Measurements from ENCODE around the gene DUSP28.

DUSP28 gene

GRCh38 chr2:240573516-240574385 lies 13.6 kb downstream of the DUSP28 start:
- DNase-seq: no peak

DNA sequence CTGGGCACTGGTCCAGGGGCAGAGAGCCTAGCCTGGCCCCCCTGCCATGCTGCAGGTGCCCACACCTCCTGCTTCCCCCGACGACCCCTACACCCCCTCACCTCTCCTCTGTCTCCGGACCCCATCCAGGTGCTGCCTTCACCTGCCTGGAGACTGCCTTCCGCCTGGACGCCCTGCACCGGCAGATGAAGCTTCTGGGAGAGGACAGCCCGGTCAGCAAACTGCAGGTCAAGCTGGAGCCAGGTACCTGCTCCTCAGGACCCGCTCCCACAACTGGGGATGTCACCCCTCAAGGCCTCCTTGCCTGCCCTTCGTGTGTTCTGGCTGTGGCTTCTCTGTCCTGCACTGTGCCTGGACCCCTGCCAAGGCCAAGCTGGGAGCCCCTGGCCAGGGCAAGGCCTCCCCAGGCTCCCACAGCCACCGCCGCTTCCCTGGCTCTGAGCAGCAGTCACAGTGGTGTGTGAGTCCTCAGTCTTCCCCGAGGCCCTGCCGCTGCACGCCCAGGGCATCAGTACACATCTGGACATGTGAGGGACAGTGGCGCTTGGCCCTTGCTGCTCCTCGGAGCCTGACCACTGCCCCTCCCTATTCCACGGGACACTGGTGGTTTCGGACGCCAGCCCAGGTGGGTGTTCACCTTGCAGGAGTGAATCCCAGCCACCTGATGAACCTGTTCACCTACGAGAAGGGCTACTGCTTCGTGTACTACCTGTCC lies 14.4 kb downstream of the DUSP28 start:
- no peak for DNase-seq

DNA sequence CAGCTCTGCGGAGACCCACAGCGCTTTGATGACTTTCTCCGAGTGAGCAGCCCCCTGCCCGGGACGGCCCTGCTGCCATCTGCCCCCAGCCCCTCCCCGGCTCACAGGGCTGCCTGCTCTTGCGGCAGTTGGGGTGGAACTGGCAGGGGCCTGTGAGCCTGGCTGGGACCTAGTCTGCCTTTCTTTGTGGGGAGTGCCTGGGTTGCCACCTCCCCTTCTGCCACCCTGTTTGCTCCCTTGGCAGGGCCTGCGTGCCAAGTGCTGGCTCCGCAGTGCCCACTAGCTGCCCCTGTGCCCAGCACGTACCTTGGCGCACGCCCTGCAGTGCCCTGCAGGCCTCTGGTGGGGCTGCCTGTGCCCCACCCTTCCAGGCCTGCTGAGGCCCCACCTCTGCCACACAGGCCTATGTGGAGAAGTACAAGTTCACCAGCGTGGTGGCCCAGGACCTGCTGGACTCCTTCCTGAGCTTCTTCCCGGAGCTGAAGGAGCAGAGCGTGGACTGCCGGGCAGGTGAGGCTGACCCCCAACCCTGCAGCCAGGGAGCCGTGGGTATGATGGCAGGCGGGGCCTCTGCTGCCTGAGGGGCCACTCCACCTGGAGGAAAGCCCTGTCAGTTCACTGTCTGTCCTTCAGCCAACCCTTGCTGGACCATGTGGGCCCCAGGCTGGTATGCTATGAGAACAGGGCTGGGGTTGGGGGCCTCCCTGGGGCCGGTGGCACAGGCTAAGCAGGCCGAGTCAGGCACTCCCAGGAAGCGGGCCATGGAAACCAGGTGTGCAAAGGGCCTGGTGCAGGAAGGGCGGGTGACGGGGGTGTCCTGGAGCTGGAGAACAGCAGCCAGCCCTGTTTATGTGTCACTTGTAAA lies 15.2 kb downstream of the DUSP28 start:
- no peak for DNase-seq

GRCh38 chr2:240576036-240576435 lies 15.9 kb downstream of the DUSP28 start:
- DNase-seq: no peak

GRCh38 chr2:240576436-240577205 lies 16.5 kb downstream of the DUSP28 start:
- DNase-seq: no peak

- DNase-seq: no peak
Observed at GRCh38 chr2:240577281-240578109, 17.3 kb downstream of the DUSP28 start.

DNA sequence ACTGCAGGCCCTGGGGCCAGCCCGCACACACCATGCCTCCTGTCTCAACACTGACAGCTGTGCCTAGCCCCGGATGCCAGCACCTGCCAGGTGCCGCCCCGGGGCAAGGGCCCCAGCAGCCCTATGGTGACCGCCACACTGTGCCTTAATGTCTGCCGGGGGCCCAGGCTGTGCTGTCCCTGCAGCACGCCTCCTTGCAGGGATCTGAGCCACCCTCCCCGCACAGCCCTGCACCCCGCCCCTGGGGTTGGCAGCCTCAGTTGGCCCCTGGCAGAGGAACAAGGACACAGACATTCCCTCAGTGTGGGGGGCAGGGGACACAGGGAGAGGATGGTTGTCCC lies 17.9 kb downstream of the DUSP28 start:
- no peak for DNase-seq

- no peak for DNase-seq
Observed at GRCh38 chr2:240578488-240578887, 18.3 kb downstream of the DUSP28 start.

DNA sequence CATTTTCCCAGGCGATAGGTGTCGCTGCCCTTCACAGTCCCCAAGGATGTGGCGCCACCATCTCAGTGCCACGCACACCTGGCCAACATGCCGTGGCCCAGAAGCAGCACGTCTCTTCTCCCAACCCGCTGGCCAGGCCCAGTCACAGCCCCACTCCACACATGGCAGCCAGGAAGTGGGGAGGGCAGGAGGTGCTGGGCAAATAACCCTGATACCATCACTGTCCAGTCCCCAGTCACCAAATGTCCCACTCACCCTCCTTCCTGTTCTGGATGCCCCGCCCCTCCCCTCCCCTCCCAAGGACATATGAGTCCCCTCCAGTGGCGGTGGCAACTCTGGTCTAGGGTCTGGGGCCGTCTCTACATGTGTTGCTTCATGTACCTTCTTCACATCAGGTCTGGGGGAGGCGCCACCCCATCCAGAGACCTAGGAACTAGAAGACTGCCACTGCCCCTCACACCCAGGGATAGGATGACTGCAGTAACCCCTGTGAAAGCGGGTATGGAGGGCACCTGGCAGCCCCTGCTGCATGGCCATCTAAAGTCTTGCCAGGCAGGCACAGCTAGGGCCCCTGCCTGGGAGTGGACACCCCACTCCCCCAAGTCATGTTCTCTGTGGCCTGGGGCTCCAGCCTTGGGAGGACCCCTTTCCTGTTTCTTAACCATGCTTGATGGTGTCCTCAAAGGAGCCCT lies 19.1 kb downstream of the DUSP28 start:
- no peak for DNase-seq

DNA sequence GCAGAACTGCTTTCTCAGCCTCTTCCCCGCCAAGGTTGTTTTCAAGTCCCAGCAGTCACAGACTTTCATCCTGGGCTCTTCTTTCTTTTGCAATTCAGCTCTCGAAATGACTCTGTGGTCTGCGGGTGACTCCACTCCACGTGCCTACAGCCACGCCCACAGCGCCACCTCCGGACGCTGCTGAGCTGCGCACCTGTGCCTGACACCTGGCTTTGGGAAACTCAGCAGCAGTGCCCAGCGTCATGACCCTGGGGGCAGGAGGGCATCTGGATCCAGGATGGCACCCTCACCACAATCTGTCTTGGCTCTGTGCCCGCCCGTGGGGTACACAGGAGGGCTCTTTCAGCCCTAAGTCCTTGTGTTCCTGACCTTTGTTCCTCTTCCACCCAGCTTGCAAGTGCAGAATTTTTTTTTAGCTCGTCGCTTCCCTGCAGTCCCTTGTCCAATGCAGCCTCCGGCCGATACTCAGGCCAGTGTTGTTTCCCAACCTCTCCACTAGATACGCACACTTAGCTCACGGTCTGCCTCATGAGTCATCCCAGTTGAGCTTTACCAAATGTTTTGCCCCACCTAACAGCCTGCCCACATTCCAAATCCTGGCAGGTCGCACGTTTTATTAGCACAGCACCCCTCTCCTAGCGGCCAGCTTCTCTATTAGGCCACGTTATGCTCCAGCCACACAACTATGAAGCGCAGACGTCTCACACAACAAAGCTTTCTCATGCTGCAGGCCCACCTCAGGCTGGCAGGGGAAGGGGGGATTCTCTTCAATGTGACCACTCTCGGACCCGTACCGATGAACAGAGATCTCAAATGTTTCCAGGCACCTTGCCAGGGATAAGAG lies 19.8 kb downstream of the DUSP28 start:
- peak; percentile 92 for DNase-seq

DNA sequence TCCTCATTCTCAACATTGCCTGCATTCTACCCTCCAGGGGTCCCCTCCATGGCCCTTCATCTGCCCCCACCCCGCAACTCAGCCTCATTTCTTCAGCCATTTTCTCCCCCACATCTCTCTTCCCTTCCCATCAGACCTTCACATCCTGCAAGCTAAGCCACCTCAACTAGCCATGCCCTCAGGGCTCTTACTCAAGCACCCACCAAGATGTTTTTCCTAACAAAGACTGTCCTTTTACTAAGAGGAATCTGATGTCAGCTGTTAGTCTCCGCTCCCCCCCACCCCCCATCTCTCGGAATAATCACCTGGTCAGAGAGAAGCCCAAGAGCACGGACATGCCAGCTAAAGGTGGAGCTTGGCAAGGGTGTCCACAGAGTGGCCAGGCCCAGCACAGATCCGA lies 21.7 kb downstream of the DUSP28 start:
- peak; percentile 46 for DNase-seq

DNA sequence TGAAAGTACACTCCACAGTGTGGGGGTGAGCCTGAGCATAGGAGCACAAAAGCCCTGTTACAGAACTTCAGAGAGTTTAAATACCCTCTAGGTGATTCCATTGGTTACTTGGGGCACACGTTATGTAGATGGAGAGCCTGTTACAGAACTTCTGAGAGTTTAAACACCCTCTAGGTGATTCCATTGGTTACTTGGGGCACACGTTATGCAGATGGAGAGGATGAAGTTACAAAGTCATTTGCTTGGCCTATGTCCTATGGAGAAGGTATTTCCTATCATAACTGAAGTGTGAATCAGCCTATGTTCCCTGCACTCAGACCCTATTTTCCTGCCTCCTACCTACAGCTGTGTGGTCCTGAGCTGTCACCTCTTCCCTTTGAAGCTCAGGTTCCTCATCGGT lies 22.6 kb downstream of the DUSP28 start:
- peak; percentile 21 for DNase-seq

GRCh38 chr2:240583774-240584173 lies 23.6 kb downstream of the DUSP28 start:
- no peak for DNase-seq

GRCh38 chr2:240584486-240585031 lies 24.4 kb downstream of the DUSP28 start:
- DNase-seq: peak; percentile 29

GRCh38 chr2:240585101-240585500 lies 24.9 kb downstream of the DUSP28 start:
- DNase-seq: no peak

DNA sequence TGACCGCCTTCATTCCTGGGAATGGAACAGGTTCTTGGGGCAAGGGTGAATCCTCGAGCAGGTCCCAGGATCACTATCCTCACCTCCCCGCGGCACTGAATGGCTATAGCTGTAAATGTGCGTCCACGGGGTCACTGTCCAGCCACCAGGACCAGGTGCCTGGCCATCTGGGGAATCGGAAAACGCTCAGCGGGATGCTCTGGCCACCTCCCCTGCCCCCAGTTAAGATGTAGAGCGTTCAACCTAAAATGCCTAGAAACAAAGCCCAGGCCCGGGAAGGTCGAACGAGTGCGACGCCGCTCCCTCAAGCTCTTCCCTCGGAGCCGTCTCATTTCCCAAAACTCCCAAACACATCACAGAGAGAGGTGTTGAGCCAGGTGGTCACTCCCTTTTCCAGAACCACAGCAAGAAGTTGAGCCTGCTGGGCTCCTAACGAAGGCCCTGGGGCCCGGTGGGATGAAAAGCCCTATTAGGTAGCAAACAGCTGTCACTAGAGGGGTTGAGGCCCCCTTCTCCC lies 25.6 kb downstream of the DUSP28 start:
- no peak for DNase-seq

GRCh38 chr2:240586198-240586918 lies 26.2 kb downstream of the DUSP28 start, which contains the start of gene CAPN10:
TSS of gene CAPN10 (plus strand) at chr2:240586734. CDS start at chr2:240586912, 178 bp downstream.
- peak; percentile 95 for DNase-seq
